ENCODE data around the gene HAND2.

DNA sequence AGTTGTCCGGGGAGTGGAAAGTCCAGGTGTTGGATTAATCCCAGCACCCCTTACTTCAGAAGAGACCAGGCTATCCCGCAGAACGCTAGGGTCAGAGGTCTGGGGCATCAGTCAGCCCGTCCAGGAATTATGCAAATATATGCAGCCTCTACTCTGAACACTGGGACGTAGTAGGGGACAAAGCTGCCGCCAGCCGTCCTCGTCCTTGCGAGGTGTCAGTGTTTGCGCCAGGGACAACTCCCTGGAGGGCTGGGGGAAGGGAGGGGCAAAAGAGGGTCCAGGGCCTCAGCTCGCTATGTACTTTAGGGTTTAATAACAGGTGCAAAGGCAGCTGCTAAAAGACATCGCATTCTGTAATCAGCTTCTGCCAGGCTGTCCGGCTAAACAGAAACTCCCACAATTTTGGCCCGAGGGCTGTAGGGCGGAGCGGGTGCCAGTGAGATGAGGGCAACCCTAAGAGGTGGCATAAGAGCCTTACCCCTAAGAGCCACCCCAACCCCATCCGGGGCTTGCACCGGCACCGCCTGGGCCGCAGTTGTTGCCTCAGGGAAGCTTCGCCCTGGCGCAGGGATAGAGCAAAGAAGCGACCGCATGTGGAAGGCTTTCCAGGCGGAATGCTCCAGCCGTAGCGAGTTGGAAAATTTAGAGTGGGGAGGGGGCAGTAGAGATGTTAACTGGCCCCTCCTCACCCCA lies 8.4 kb downstream of the HAND2 start:
- TF ChIP-seq, protein P1, sequence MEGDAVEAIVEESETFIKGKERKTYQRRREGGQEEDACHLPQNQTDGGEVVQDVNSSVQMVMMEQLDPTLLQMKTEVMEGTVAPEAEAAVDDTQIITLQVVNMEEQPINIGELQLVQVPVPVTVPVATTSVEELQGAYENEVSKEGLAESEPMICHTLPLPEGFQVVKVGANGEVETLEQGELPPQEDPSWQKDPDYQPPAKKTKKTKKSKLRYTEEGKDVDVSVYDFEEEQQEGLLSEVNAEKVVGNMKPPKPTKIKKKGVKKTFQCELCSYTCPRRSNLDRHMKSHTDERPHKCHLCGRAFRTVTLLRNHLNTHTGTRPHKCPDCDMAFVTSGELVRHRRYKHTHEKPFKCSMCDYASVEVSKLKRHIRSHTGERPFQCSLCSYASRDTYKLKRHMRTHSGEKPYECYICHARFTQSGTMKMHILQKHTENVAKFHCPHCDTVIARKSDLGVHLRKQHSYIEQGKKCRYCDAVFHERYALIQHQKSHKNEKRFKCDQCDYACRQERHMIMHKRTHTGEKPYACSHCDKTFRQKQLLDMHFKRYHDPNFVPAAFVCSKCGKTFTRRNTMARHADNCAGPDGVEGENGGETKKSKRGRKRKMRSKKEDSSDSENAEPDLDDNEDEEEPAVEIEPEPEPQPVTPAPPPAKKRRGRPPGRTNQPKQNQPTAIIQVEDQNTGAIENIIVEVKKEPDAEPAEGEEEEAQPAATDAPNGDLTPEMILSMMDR (IDR thresholded peaks at IDR 0.05): no peak
- TF ChIP-seq POLR2AphosphoS5 (IDR thresholded peaks at IDR 0.05) (no peak), POLR2A (IDR thresholded peaks at IDR 0.05) (no peak)
